Hematopoietic multipotent progenitor cell treated with erythropoietin and hydrocortisone succinate and interleukin-3 and kit ligand, for 6 days (in vitro differentiated cells): ENCODE results near the gene ACSL3.

ENCODE experiments used
- DNase-seq: peaks from one replicate; pipeline ENCODE4 v3.0.0-alpha.2; 2015

The ACSL3 gene

GRCh38 chr2:222883420-222883819 lies 22.6 kb downstream of the ACSL3 start:
- no peak for DNase-seq

GRCh38 chr2:222884114-222884771 lies 23.4 kb downstream of the ACSL3 start:
- DNase-seq: no peak

GRCh38 chr2:222884805-222885424 lies 24.1 kb downstream of the ACSL3 start:
- no peak for DNase-seq

GRCh38 chr2:222887124-222887523 lies 26.3 kb downstream of the ACSL3 start:
- no peak for DNase-seq

GRCh38 chr2:222888716-222889115 lies 27.9 kb downstream of the ACSL3 start:
- no peak for DNase-seq

GRCh38 chr2:222891890-222892289 lies 31.1 kb downstream of the ACSL3 start:
- DNase-seq: no peak

GRCh38 chr2:222892321-222892720 lies 31.5 kb downstream of the ACSL3 start:
- DNase-seq: peak; percentile 46

- no peak for DNase-seq
These were observed 31.9 kb downstream of the ACSL3 start for GRCh38 chr2:222892761-222893160.

- no peak for DNase-seq
These were observed 32.9 kb downstream of the ACSL3 start for GRCh38 chr2:222893716-222894115.

- DNase-seq: no peak
These were observed 34.3 kb downstream of the ACSL3 start for GRCh38 chr2:222895144-222895543.

- DNase-seq: peak; percentile 10
These were observed 37.1 kb downstream of the ACSL3 start for GRCh38 chr2:222897898-222898297.

GRCh38 chr2:222899413-222900181 lies 38.8 kb downstream of the ACSL3 start:
- DNase-seq: no peak

GRCh38 chr2:222900354-222900753 lies 39.5 kb downstream of the ACSL3 start:
- no peak for DNase-seq

- DNase-seq: no peak
These were observed 41.8 kb downstream of the ACSL3 start for GRCh38 chr2:222902660-222903059.

GRCh38 chr2:222903234-222904220 lies 42.7 kb downstream of the ACSL3 start:
- DNase-seq: peak; percentile 81

GRCh38 chr2:222904557-222905258 lies 43.9 kb downstream of the ACSL3 start:
- DNase-seq: no peak

- DNase-seq: no peak
These were observed 46.2 kb downstream of the ACSL3 start for GRCh38 chr2:222907048-222907447.

- no peak for DNase-seq
These were observed 47.1 kb downstream of the ACSL3 start for GRCh38 chr2:222907790-222908441.

- DNase-seq: no peak
These were observed 48.5 kb downstream of the ACSL3 start for GRCh38 chr2:222909286-222909685.

- DNase-seq: peak; percentile 80
These were observed 51.3 kb downstream of the ACSL3 start for GRCh38 chr2:222912117-222912516.

- DNase-seq: no peak
These were observed 51.9 kb downstream of the ACSL3 start for GRCh38 chr2:222912776-222913175.
